Activated CD4-positive, alpha-beta T cell treated with anti-CD3 and anti-CD28 coated beads, Interleukin-2, amount 50 U/mL, for 4 hours (primary cell): ENCODE results near the gene LIG3.
"Not testable (repeated sequence)": the region's sequence is repeated elsewhere in the genome, so short reads cannot be mapped to it uniquely, and the experiment has no call there.

ENCODE experiments used
- DNase-seq, 2 experiments: peaks; one replicate each; pipeline ENCODE4 v3.0.0-alpha.2; 2020

Gene LIG3

DNA sequence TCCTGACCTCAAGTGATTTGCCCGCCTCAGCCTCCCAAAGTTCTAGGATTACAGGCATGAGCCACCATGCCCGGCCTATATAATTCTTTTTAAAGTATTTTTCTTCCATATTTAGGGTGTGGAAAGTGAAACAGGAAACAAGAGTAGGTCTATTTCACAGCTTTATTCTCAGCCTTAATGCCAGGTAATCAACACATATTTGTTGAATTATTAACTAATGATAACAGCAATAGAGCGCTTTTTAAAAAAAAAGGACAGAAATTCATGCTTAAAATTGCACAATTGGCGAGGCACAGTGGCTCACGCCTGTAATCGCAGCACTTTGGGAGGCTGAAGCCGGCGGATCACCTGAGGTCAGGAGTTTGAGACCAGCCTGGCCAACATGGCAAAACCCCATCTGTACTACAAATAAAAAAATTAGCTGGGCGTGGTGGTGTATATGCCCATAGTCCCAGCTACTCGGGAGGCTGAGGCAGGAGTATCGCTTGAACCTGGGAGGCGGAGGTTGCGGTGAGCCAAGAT is 65.2 kb downstream of the LIG3 start:
- not testable (repeated sequence) for DNase-seq

DNA sequence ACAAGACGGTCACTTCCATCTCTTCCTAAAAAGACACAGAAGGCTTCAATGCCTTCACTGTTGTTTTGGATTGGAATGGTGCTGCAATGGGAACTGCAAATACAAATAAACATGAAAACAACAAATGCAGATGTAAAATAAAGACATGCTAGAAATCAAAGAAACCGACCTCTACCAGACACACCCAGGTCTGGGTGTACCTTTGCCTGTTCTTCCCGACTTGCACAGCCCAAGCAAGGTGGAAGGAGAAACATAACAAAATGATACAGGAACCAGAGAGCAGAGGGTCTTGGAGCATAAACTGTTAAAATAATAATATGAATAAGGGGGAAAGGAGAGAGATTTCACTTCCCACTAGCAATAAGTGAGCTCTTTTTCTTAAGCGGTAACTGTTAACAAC is 65.9 kb downstream of the LIG3 start:
- no peak for DNase-seq

DNA sequence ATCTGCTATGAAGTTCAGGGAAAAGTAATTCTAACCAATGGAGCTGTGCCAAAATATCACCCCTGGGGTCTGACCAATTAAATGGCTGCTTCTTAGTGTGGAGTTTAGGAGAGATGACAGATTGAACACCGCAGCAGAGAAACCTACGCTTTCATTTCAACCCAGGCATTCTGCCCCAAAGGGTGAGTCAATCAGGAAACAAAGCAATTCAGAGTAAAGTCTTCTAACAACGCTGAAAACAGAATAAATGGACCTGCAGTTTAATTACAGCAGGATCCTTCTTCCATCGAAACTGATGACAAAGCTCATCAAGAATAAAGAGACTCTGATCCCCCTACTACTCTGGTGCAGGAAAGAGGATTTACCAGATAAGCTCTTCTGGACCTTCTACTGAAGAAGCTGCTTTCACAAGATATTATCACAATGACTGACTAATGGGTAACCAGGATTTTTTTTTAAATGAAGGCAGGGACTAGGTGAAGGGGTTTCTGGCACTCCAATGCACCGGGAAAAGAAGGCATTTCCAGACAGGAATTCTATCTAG is 66.5 kb downstream of the LIG3 start:
- DNase-seq, result peak; percentile 37 to 53

DNA sequence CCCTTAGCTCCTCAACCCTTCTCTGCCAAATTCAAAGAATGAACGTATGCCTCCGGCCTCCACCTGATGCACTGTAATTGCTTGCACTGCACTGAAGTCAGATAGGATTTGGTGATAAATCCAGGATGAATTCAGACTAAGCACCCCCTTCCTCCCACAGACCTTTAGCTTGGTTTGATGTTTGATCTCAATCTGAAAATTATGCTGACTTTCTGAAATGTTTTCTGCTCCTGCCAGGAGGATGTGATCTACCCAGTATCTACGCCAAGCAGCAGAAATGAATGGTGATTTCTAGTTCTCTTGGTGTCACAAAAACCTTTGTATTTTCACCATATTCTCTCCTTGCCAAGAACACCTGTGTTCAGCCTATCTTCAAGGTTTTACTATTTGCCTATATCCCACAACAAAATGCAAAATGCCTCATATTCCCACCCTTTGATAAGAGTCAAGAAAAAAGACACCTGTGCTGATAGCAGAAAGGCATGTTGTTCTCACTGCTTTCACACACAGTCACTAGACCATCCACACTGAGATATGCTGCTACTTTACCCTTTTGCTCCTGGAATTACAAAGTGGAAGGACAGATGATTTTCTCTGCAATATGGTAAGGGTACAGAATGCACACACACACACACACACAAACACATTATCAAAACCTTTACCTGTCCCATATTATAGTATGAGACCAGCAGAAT is 68.5 kb downstream of the LIG3 start:
- DNase-seq, result no peak

DNA sequence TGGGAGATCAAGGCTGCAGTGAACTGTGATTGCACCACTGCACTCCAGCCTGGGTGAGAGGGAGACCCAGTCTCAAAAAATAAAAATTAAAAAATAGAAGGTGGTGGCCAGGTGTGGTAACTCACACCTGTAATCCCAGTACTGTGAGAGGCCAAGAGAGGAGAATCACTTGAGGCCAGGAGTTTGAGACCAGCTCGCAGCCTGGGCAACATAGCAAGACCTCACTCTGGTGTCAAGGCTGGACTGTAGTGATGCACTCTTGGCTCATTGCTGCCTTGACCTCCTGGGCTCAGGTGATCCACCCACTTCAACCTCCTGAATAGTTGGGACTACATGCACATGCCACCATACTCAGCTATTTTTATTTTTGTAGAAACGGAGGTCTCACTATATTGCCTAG is 69.9 kb downstream of the LIG3 start:
- DNase-seq, result no peak

DNA sequence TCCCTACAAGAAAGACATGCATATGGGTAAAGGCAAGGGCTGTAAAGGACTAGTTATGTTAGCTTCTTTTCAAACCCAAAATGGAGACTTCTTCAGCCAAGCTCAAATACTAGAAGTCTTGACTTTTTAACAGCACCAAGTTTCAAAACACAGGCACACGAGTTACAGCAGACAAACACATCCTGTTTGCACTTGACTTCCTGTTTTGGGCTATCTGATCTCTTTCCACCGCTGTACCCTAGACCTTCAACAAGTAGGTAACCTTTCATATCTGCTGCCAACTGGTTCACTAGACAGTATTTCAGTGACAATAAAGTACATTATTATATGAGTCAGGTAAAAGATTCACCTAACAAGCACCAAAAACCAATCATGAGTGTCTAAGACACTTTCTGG is 70.9 kb downstream of the LIG3 start:
- DNase-seq, result no peak

DNA sequence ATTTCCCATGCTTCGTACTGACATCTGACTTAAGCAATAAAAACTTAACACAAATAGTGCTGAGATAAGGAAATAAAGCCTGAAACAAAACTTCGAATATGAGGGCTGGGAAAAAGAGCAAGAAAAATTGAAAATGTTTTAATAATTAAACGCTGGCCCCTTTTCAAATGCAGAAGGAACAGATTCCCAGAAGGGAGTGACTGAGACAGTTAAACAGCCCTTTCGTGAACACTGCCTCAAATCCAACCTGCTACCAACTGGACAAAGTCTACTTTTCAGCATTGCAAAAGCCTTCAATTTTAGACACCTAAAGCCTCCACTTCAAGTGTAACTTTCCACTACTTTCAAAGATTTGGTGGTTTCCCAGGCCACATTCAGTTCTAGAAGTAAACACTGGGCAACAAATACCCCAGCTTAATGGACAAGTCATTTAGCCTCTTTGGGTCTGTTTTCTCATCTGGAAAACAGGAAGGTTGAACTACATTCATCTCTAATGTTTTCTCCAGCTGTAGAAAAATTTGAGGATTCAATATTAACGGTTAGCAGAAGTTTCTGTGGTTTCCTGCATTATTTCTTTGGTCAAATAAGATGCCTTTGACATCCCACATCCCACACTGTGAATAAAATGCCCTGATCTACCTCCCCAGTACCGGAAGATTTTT is 71.4 kb downstream of the LIG3 start:
- DNase-seq, result no peak

DNA sequence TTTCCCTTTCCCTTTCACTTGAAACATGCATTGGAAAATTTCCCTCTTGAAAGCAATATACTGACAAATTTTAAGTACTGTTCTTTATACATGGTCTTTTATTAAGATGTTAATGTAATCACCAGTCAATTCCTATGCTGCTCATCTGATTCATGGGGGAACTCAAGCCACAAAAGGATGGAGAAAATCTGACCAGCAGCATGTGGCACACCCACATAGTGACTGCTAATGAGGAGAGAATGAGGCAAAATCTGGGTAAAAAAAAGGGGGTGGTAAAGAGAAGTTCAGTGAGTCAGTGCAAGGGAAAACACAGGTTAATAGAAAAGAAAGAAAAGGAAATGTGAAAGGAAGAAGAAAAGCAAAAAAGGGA is 71.9 kb downstream of the LIG3 start:
- DNase-seq, result no peak

DNA sequence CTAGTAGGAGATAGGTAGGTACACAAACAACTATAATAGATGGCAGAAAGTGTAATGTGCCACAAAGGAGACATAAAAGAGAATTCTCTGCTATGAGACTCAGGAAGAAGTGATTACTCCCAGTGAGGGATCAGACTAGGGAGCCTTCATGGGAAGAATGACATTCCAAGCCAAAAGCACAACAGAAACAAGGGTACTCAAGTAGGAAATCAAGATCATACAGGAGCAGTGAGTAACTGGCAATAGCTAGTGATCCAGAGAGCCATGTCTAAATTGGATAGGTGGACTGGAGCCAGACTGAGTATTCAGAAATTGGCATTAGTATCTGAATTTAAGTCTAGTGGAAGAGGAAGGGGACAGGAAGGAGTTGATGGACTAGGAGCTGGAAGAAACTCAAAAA is 72.5 kb downstream of the LIG3 start:
- no peak for DNase-seq

DNA sequence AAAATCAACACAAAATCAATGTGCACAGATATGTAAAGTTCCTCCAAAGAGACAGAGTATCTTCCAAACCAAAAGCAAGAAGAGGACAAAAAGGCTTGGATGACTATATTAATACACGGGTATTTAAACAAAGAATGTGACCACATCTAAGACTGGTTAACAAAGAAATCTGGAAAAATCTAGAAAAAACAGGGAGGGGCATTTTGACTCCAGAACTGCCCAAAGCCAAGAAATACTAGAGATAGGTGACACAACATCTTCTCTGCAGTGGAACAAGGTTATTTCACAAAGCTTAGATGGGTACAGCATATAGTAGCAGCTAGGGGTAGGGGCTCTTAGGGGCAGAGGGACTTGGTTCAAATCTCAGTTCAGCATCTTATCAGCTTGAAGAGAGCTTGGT is 72.9 kb downstream of the LIG3 start:
- no peak for DNase-seq

DNA sequence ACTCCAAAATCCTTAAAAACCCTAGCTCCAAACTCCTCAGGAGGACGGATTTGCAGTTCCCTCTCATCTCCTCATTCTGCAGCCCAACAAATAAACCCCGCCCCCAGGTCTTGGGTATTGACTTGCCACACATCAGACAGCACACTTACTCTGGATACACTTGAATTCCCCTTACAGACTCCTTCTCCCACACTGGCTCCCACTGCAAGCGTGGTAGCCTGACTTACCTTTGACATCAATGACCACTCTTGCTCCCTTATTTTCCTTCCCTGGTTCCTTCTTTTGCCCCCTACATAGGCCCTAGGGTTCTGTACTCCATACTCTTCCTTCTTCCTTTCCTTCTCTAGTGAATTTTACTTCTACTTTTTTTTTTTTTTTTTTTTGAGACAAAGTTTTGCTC is 75.7 kb downstream of the LIG3 start:
- no peak for DNase-seq

DNA sequence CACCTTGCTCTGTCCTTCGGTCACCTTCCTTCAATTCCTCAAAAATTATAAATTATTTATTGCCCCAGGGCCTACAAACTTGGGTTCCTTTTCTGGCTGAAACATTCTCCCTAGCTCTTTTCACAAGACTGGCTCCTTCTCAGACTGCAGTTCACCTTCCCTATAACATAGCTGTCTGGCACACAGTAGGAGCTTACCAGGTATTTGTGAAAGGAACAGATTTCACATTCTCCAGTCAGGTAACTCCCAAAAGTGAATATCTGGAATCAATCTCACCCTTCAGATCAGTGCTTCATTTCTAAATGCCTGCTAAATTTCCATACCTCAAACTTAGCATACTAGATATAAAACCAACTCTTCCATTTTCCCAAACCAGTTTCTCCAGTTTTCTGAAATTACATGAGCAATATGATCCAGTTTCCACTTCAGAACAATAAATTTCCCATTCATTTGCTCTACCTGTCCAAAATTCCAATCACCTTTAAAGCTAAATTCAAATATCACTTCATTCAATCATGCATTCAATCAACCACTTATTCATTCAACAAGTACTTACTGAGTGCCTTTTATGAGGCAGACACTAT is 77.1 kb downstream of the LIG3 start:
- no peak for DNase-seq
